Loucy (cell line): ENCODE measurements around the gene GRK2.

Source experiments
- H2AFZ ChIP-seq: fragments of 200-600 bp; sonication (generic); 2 replicates; pipeline ENCODE4 v1.6.0; 2016; ENCODE audit warnings: antibody characterized with exemption, mild to moderate bottlenecking, low read length, moderate library complexity
- H3F3A ChIP-seq: fragments of 200-600 bp; 2 replicates; pipeline ENCODE4 v1.6.0; 2016; ENCODE audit warnings: antibody characterized with exemption, low read depth, mild to moderate bottlenecking
- H3K27me3 ChIP-seq: fragments of 200-600 bp; sonication (generic); 2 replicates; pipeline ENCODE4 v1.6.1; 2014; ENCODE audit warnings: low read length, mild to moderate bottlenecking; ENCODE audit not compliant: insufficient read depth, poor library complexity, severe bottlenecking
- H3K36me3 ChIP-seq: fragments of 200-600 bp; sonication (generic); 2 replicates; pipeline ENCODE4 v1.6.1; 2016; ENCODE audit warnings: low read length; ENCODE audit not compliant: insufficient read depth
- H3K4me1 ChIP-seq: fragments of 200-600 bp; sonication (generic); 2 replicates; pipeline ENCODE4 v1.5.1; 2014; ENCODE audit warnings: low read length, mild to moderate bottlenecking; ENCODE audit not compliant: insufficient read depth, poor library complexity, severe bottlenecking
- H3K4me2 ChIP-seq: fragments of 200-600 bp; sonication (generic); 2 replicates; pipeline ENCODE4 v1.6.0; 2014; ENCODE audit warnings: antibody characterized with exemption, low read length, low read depth, mild to moderate bottlenecking; ENCODE audit not compliant: poor library complexity, severe bottlenecking
- H3K4me3 ChIP-seq: fragments of 200-600 bp; sonication (generic); 2 replicates; pipeline ENCODE4 v1.5.1; 2014; ENCODE audit warnings: low read length, mild to moderate bottlenecking, mixed read lengths; ENCODE audit not compliant: poor library complexity, severe bottlenecking
- H3K79me2 ChIP-seq: fragments of 200-600 bp; sonication (generic); 2 replicates; pipeline ENCODE4 v1.6.1; 2014; ENCODE audit warnings: low read length; ENCODE audit not compliant: insufficient read depth
- H3K9ac ChIP-seq: fragments of 200-600 bp; sonication (generic); 2 replicates; pipeline ENCODE4 v1.6.0; 2014; ENCODE audit warnings: mild to moderate bottlenecking, low read depth, low read length, moderate library complexity; ENCODE audit not compliant: poor library complexity, severe bottlenecking
- H3K9me2 ChIP-seq: fragments of 200-600 bp; sonication (generic); replicated peaks from 2 replicates; pipeline ENCODE4 v1.6.1; 2016; ENCODE audit warnings: low read depth, low read length, mixed read lengths
- H3K9me3 ChIP-seq: fragments of 200-600 bp; sonication (generic); 2 replicates; pipeline ENCODE4 v1.6.1; 2014; ENCODE audit warnings: mild to moderate bottlenecking, antibody characterized with exemption, low read length, low read depth; ENCODE audit not compliant: insufficient read depth
- H4K20me1 ChIP-seq: fragments of 200-600 bp; sonication (generic); 2 replicates; pipeline ENCODE4 v1.6.0; 2014; ENCODE audit warnings: antibody characterized with exemption, low read length, mild to moderate bottlenecking; ENCODE audit not compliant: insufficient read depth, poor library complexity, severe bottlenecking
- EZH2phosphoT487 ChIP-seq: fragments of 200-600 bp; IDR thresholded peaks from 2 replicates; pipeline ENCODE4 v1.6.1; 2018; ENCODE audit warnings: antibody characterized with exemption, mild to moderate bottlenecking, moderate library complexity, borderline replicate concordance
- TF ChIP-seq, protein P1 (sequence below): fragments of 200-600 bp; sonication (generic); conservative IDR thresholded peaks from 2 replicates; pipeline ENCODE4 v1.5.1; 2014; ENCODE audit warnings: mild to moderate bottlenecking, antibody characterized with exemption, low read length

The GRK2 gene

DNA sequence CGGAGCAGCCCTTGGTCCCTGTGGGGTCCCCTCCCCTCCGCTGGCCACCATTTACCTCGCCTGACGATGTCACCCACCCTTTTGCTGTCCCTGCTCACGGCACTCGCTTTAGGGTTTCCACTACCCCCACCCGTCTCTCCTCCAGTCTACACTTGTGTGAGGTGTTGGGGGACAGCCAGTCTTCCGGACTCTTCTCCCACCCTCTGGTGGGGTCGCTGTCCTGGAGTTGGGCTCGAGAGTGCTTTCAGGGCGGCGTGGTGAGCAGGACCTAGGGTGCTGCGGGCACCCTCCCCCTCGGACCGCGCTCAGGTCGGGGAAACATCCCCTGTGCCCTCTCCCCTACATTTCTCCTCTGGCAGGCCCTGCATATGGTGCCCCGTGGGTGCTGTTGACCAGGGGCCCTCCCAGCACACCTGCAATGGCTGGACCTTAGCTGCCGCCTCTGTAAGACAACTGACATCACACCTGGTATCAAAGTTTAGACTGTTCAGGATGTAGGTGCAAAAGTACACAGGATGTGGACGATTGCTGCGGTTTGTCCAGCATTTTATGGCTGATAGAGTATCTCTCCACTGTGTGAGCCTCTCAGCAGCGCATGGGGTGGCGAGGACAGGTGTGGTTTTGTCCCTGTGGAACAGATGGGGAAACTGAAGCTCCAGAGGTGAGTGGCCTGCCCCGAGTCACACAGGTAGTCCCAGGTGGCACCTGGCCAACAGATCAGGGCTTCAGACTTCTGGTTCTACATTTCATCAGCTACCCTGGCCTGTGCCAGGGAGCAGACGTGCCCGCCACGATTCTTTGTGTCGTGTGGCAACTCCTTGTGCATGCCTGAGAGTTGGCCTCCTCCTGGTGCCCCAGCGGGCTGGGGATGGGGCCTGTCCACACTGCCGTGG lies 1.2 kb downstream of the GRK2 start:
- Histone ChIP-seq H3K4me1 (peaks cover 45% of the 10 kb centered on the region), H3K4me3 (peak overlapping the region; percentile 90), H3K4me2 (peak overlapping the region; percentile 97), H3K79me2 (peaks cover 60% of the 10 kb centered on the region), H3K27me3 (no peaks in the 10 kb centered on the region), H2AFZ (no peak overlapping the region), H4K20me1 (peaks cover 43% of the 10 kb centered on the region), H3K9me3 (no peaks in the 10 kb centered on the region), H3K9ac (peak overlapping the region; percentile 94), H3K36me3 (no peaks in the 10 kb centered on the region), H3K9me2 (no peaks in the 10 kb centered on the region), H3F3A (peaks cover 13% of the 10 kb centered on the region)
- TF ChIP-seq, protein P1, sequence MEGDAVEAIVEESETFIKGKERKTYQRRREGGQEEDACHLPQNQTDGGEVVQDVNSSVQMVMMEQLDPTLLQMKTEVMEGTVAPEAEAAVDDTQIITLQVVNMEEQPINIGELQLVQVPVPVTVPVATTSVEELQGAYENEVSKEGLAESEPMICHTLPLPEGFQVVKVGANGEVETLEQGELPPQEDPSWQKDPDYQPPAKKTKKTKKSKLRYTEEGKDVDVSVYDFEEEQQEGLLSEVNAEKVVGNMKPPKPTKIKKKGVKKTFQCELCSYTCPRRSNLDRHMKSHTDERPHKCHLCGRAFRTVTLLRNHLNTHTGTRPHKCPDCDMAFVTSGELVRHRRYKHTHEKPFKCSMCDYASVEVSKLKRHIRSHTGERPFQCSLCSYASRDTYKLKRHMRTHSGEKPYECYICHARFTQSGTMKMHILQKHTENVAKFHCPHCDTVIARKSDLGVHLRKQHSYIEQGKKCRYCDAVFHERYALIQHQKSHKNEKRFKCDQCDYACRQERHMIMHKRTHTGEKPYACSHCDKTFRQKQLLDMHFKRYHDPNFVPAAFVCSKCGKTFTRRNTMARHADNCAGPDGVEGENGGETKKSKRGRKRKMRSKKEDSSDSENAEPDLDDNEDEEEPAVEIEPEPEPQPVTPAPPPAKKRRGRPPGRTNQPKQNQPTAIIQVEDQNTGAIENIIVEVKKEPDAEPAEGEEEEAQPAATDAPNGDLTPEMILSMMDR, result peak; percentile 22; the same call in 1 of the 2 replicates
- no peak for TF ChIP-seq EZH2phosphoT487

GRCh38 chr11:67268081-67268961 lies 2.0 kb downstream of the GRK2 start:
- Histone ChIP-seq H3K9ac (peak overlapping the region; percentile 94), H3K4me3 (peak overlapping the region; percentile 90), H3K9me2 (no peaks in the 10 kb centered on the region), H3K36me3 (no peaks in the 10 kb centered on the region), H2AFZ (no peak overlapping the region), H3K9me3 (no peaks in the 10 kb centered on the region), H3F3A (peaks cover 13% of the 10 kb centered on the region), H3K4me1 (peaks cover 46% of the 10 kb centered on the region), H3K27me3 (no peaks in the 10 kb centered on the region), H3K79me2 (peaks cover 68% of the 10 kb centered on the region), H3K4me2 (peak overlapping the region; percentile 97), H4K20me1 (peaks cover 50% of the 10 kb centered on the region)
- TF ChIP-seq, protein P1, result no peak
- TF ChIP-seq EZH2phosphoT487, result no peak

DNA sequence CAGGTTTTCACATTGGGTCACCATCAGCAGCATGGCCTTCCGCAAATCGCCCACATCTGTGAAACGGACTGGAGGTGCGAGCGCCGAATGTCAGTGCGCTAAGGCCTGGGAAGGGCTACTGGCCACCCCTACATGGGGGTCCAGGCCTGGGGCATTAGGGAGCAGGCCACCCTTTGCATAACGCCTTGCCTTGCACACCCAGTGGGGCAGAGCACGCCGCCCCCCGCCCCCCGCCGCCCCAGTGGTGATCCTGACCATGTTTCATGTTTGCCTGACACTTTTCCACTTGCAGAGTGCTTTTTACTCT lies 2.6 kb downstream of the GRK2 start:
- Histone ChIP-seq H3K4me1 (peaks cover 50% of the 10 kb centered on the region), H3K9ac (peak overlapping the region; percentile 94), H3K27me3 (no peaks in the 10 kb centered on the region), H4K20me1 (peaks cover 53% of the 10 kb centered on the region), H3K4me3 (peak overlapping the region; percentile 90), H3F3A (peaks cover 13% of the 10 kb centered on the region), H3K9me3 (no peaks in the 10 kb centered on the region), H2AFZ (no peak overlapping the region), H3K79me2 (peaks cover 74% of the 10 kb centered on the region), H3K4me2 (peak overlapping the region; percentile 97), H3K9me2 (no peaks in the 10 kb centered on the region), H3K36me3 (no peaks in the 10 kb centered on the region)
- no peak for TF ChIP-seq EZH2phosphoT487
- TF ChIP-seq, protein P1, result no peak
